Measurements from ENCODE around the gene ATP2C2. TPM values are rescaled to one million over a fixed set of nuclear protein-coding genes. Genes with fewer than 3 reads are reported as not detected.

Gene ATP2C2
- total and polyA plus RNA-seq, 4 donors: 21.3 to 96.8 (median 37.5) TPM

DNA sequence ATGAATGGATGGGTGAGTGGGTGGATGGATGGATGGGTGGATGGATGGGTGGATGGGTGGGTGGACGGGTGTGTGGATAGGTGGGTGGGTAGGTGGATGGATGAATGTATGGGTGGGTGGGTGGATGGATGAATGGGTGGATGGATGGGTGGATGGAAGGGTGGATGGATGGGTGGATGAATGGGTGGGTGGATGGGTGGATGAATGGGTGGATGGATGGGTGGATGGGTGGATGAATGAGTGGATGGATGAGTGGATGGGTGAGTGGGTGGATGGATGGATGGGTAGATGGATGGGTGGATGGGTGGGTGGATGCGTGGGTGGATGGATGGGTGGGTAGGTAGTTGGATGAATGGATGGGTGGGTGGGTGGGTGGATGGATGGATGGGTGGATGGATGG is 13.2 kb upstream of the ATP2C2 start:
- TF ChIP-seq, protein P1, sequence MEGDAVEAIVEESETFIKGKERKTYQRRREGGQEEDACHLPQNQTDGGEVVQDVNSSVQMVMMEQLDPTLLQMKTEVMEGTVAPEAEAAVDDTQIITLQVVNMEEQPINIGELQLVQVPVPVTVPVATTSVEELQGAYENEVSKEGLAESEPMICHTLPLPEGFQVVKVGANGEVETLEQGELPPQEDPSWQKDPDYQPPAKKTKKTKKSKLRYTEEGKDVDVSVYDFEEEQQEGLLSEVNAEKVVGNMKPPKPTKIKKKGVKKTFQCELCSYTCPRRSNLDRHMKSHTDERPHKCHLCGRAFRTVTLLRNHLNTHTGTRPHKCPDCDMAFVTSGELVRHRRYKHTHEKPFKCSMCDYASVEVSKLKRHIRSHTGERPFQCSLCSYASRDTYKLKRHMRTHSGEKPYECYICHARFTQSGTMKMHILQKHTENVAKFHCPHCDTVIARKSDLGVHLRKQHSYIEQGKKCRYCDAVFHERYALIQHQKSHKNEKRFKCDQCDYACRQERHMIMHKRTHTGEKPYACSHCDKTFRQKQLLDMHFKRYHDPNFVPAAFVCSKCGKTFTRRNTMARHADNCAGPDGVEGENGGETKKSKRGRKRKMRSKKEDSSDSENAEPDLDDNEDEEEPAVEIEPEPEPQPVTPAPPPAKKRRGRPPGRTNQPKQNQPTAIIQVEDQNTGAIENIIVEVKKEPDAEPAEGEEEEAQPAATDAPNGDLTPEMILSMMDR (IDR thresholded peaks at IDR 0.05; ENCODE audit: control extremely low read depth, extremely low read depth): no peak
- Histone ChIP-seq H3K9me3 (ENCODE audit: control insufficient read depth in 4 of 4, insufficient read depth in 3 of 4, low read length in 3 of 4) (peaks cover 0 to 2% (median 0%) of the 10 kb centered on the region in 4 donors), H3K9ac (ENCODE audit: insufficient read depth in 1 of 2, low read length in 2 of 2) (no peak overlapping the region), H3K27ac (ENCODE audit: low read depth in 1 of 2, low read length in 1 of 2) (no peak overlapping the region), H3K27me3 (ENCODE audit: control insufficient read depth in 3 of 3, insufficient read depth in 3 of 3, low read length in 2 of 3) (no peaks in the 10 kb centered on the region), H3K4me1 (ENCODE audit: control insufficient read depth in 5 of 5, insufficient read depth in 5 of 5, low read length in 5 of 5) (peaks cover 0 to 7% (median 0%) of the 10 kb centered on the region in 5 donors), H3K36me3 (ENCODE audit: control insufficient read depth in 4 of 4, insufficient read depth in 4 of 4, low read length in 4 of 4) (no peaks in the 10 kb centered on the region), H3K4me3 (no peak overlapping the region)
- no peak for ATAC-seq (ENCODE audit: insufficient read depth, low FRiP score)
- no peak for DNase-seq
- 93 to 100% methylated on average over 2 of the region's 2 CpGs for WGBS, 2 donors

DNA sequence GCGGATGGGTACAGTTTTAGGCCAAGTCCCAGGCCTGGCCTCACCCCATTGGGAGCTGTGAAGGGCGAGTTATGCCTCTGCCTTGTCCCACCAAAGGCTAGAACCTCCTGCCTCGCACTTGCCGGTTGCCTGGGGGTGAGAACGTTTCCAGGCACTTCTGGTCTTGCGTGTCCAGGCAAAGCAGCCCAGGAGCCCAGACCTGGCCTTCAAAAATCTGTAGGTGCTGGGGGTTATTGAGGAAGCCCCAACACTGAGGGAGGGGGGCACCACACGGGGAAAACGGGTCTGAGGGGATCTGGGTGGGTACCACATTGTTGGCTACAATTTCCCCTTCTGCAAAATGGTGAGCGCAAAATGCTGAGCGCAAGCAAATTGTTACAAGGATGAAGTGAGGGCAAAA is 12.2 kb upstream of the ATP2C2 start:
- H3K4me1 ChIP-seq (ENCODE audit: control insufficient read depth in 5 of 5, insufficient read depth in 5 of 5, low read length in 5 of 5): peaks cover 0 to 7% (median 0%) of the 10 kb centered on the region in 5 donors
- no peak overlapping the region for H3K9ac ChIP-seq (ENCODE audit: insufficient read depth in 1 of 2, low read length in 2 of 2)
- TF ChIP-seq, protein P1 (IDR thresholded peaks at IDR 0.05; ENCODE audit: control extremely low read depth, extremely low read depth): no peak
- H3K36me3 ChIP-seq (ENCODE audit: control insufficient read depth in 4 of 4, insufficient read depth in 4 of 4, low read length in 4 of 4): no peaks in the 10 kb centered on the region
- DNase-seq (no peak), ATAC-seq (ENCODE audit: insufficient read depth, low FRiP score) (no peak)
- H3K27ac ChIP-seq (ENCODE audit: low read depth in 1 of 2, low read length in 1 of 2): no peak overlapping the region
- H3K27me3 ChIP-seq (ENCODE audit: control insufficient read depth in 3 of 3, insufficient read depth in 3 of 3, low read length in 2 of 3): no peaks in the 10 kb centered on the region
- no peak overlapping the region for H3K4me3 ChIP-seq
- peaks cover 0 to 2% (median 0%) of the 10 kb centered on the region in 4 donors for H3K9me3 ChIP-seq (ENCODE audit: control insufficient read depth in 4 of 4, insufficient read depth in 3 of 4, low read length in 3 of 4)
- 79 to 83% methylated on average over 10 of the region's 10 CpGs for WGBS, 2 donors

DNA sequence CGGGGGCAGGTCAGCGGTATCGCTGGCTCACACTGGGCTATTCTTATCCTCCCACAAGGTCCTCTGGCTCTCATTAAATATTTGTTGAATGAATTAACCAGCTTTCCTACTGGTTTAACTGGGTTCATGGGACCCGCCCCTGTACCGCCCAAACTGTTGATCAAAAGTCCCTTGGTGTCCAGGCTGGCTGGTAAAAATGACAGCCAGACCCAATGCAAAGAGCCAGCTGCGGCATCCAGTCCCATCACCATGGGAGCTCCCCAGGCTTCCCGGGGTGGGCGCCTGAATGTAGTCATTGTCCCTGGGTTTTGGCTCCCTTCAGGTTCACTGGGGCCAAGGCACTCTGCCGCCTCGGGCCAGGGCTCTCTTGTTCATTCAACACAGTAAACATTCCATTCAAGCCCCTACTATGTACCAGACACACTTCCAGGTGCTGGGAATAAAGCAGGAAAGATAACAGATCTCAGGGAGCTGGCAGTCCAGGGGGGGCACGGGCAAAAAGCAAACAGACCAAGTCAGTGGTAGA is 11.7 kb upstream of the ATP2C2 start:
- H3K36me3 ChIP-seq (ENCODE audit: control insufficient read depth in 4 of 4, insufficient read depth in 4 of 4, low read length in 4 of 4): no peaks in the 10 kb centered on the region
- TF ChIP-seq, protein P1 (IDR thresholded peaks at IDR 0.05; ENCODE audit: control extremely low read depth, extremely low read depth): no peak
- peaks cover 0 to 2% (median 0%) of the 10 kb centered on the region in 4 donors for H3K9me3 ChIP-seq (ENCODE audit: control insufficient read depth in 4 of 4, insufficient read depth in 3 of 4, low read length in 3 of 4)
- H3K4me3 ChIP-seq: no peak overlapping the region
- ATAC-seq (ENCODE audit: insufficient read depth, low FRiP score) (peak; percentile 87), DNase-seq (no peak)
- WGBS, 2 donors: 58 to 78% methylated on average over 11 of the region's 11 CpGs
- peaks cover 0 to 7% (median 0%) of the 10 kb centered on the region in 5 donors for H3K4me1 ChIP-seq (ENCODE audit: control insufficient read depth in 5 of 5, insufficient read depth in 5 of 5, low read length in 5 of 5)
- no peak overlapping the region for H3K9ac ChIP-seq (ENCODE audit: insufficient read depth in 1 of 2, low read length in 2 of 2)
- H3K27ac ChIP-seq (ENCODE audit: low read depth in 1 of 2, low read length in 1 of 2): peak overlapping the region in 1 of 2 donors; percentile 27
- H3K27me3 ChIP-seq (ENCODE audit: control insufficient read depth in 3 of 3, insufficient read depth in 3 of 3, low read length in 2 of 3): no peaks in the 10 kb centered on the region

DNA sequence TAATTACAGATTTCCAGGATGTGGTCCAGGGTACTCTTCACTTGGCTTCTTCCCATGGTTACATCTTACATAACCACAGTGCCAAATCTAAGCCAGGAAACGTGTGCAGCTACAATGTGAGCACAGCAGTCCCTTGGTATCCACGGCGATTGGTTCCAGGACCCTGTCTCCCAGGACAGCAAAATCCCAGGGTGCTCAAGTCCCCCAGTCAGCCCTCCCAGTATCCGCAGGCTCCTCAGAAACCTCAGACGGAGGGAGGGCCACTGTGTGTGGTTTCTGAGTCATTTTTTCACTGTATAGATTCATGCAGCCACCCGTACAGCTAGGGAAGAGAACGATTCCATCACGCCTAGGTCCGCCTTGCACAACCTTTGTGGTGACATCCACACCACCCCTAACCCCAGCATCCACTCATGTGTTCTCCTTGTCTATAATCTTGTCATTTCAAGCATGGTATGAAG is 11.1 kb upstream of the ATP2C2 start:
- Histone ChIP-seq H3K36me3 (ENCODE audit: control insufficient read depth in 4 of 4, insufficient read depth in 4 of 4, low read length in 4 of 4) (no peaks in the 10 kb centered on the region), H3K9ac (ENCODE audit: insufficient read depth in 1 of 2, low read length in 2 of 2) (no peak overlapping the region), H3K27me3 (ENCODE audit: control insufficient read depth in 3 of 3, insufficient read depth in 3 of 3, low read length in 2 of 3) (no peaks in the 10 kb centered on the region), H3K9me3 (ENCODE audit: control insufficient read depth in 4 of 4, insufficient read depth in 3 of 4, low read length in 3 of 4) (peaks cover 0 to 2% (median 0%) of the 10 kb centered on the region in 4 donors), H3K27ac (ENCODE audit: low read depth in 1 of 2, low read length in 1 of 2) (no peak overlapping the region), H3K4me3 (no peak overlapping the region), H3K4me1 (ENCODE audit: control insufficient read depth in 5 of 5, insufficient read depth in 5 of 5, low read length in 5 of 5) (peaks cover 0 to 7% (median 0%) of the 10 kb centered on the region in 5 donors)
- DNase-seq (no peak), ATAC-seq (ENCODE audit: insufficient read depth, low FRiP score) (no peak)
- TF ChIP-seq, protein P1 (IDR thresholded peaks at IDR 0.05; ENCODE audit: control extremely low read depth, extremely low read depth): no peak
- 28 to 45% methylated on average over 9 of the region's 9 CpGs for WGBS, 2 donors
